Right lung (tissue), 5 donors: ENCODE data around the gene FGFBP3. TPM values are rescaled to one million over a fixed set of nuclear protein-coding genes. Genes with fewer than 3 reads are reported as not detected.
A peak's percentile ranks its signal among the peaks of the same experiment; 100 is the strongest.
"Not testable (repeated sequence)": the region's sequence is repeated elsewhere in the genome, so short reads cannot be mapped to it uniquely, and the experiment has no call there.

Source experiments
- DNase-seq, 2 donors: peaks; one replicate each; pipeline ENCODE4 v3.0.0-alpha.2; 2013
- polyA plus RNA-seq, 5 donors: library from polyadenylated mRNA; unstranded; fragments of 120-200 nt; gene quantifications; one replicate each; pipeline versions ENCODE4 v1.2.1 to v1.2.3, GENCODE V29; 2013; ENCODE audit warnings: inconsistent platforms in 1 of 5, low replicate concordance in 1 of 5; ENCODE audit not compliant: insufficient read length in 5 of 5, insufficient read depth in 1 of 5

The FGFBP3 gene
- polyA plus RNA-seq, 5 donors, result 2.9 to 4.1 (median 3.2) TPM

GRCh38 chr10:91907033-91907594 is 2.2 kb downstream of the FGFBP3 start:
- DNase-seq, result no peak

GRCh38 chr10:91901784-91902677 is 7.3 kb downstream of the FGFBP3 start:
- no peak for DNase-seq

GRCh38 chr10:91897421-91897820 is 11.9 kb downstream of the FGFBP3 start:
- no peak for DNase-seq

- no peak for DNase-seq
Observed at GRCh38 chr10:91896212-91896756, 13.0 kb downstream of the FGFBP3 start.

- not testable (repeated sequence) for DNase-seq
Observed at GRCh38 chr10:91894261-91894685, 15.0 kb downstream of the FGFBP3 start.

- DNase-seq, result no peak
Observed at GRCh38 chr10:91893051-91893450, 16.2 kb downstream of the FGFBP3 start.

- DNase-seq, result no peak
Observed at GRCh38 chr10:91891125-91892001, 17.9 kb downstream of the FGFBP3 start.

GRCh38 chr10:91887272-91888076 is 21.8 kb downstream of the FGFBP3 start:
- DNase-seq, result peak; percentile 47 to 51

GRCh38 chr10:91886954-91887271 is 22.4 kb downstream of the FGFBP3 start:
- no peak for DNase-seq

GRCh38 chr10:91885362-91886079 is 23.8 kb downstream of the FGFBP3 start:
- DNase-seq, result no peak

GRCh38 chr10:91884536-91884935 is 24.8 kb downstream of the FGFBP3 start:
- DNase-seq, result peak in 1 of 2 donors; percentile 19

GRCh38 chr10:91883549-91884444 is 25.5 kb downstream of the FGFBP3 start:
- DNase-seq, result peak; percentile 55 to 63

- no peak for DNase-seq
Observed at GRCh38 chr10:91880310-91880709, 29.0 kb downstream of the FGFBP3 start.

GRCh38 chr10:91879515-91880170 is 29.6 kb downstream of the FGFBP3 start:
- DNase-seq, result no peak

- no peak for DNase-seq
Observed at GRCh38 chr10:91875779-91876178, 33.5 kb downstream of the FGFBP3 start.

- no peak for DNase-seq
Observed at GRCh38 chr10:91875156-91875555, 34.1 kb downstream of the FGFBP3 start.

GRCh38 chr10:91865562-91866081 is 43.7 kb downstream of the FGFBP3 start:
- DNase-seq, result no peak

GRCh38 chr10:91864744-91865143 is 44.5 kb downstream of the FGFBP3 start:
- no peak for DNase-seq

- no peak for DNase-seq
Observed at GRCh38 chr10:91864099-91864498, 45.2 kb downstream of the FGFBP3 start.
